Activated T-cell treated with anti-CD3 and anti-CD28 coated beads for 24 hours (primary cell): ENCODE data around the gene CERS5.

Source experiments
- DNase-seq: peaks from one replicate; pipeline ENCODE4 v3.0.0-alpha.2; 2020; ENCODE audit warnings: low read depth

CERS5 gene

DNA sequence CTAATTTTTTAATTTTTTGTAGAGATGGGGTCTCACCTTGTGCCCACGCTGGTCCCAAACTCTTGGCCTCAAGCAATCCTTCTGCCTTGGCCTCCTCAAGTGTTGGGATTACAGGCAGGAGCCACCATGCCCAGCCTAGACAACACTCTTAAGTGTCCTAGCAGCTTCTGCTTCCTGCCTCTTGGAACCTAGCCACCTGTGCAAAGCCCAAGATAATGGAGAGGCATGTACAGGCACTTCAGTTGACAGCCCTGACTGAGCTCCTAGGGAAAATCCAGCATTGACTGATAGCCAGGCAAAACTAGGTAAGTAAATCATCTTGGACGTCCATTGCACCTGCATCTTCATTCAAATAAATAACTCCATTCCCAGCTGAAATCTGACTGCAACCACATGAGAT, 39.6 kb downstream of the CERS5 start:
- no peak for DNase-seq

DNA sequence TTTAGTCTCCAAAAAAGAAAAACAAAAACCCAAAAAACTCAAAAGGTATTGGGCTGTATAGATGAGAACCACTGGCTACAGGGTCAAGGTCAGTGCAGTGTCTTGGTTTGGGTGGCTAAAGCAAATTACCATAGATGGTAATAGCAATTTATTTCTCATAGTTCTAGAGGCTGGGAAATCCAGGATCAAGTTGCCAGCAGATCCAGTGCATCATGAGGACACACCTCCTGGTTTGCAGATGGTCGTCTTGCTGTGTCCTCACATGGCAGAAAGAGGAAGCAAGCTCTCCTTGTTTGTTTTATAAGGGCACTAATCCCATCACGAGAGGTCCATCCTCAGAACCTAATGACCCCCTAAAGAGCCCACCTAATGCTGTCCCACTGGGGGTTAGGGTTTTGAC, 44.0 kb downstream of the CERS5 start:
- DNase-seq = no peak

DNA sequence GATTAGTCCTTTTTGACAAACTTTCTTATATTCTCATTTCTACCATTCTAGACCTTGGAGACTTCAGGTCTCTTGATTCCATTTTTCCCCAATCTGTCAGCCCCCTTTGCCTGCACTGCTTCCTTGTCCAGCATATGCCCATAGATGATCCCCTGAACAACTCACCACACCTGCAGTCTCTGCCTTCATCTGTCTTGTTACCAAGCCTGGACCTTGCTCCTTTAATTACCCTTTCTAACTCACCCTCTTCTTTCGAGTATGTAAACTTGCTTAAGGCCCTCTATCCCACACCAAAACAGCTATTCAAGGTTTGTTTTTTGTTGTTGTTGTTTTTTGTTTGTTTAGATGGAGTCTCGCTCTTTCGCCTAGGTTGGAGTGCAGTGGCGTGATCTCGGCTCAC, 45.5 kb downstream of the CERS5 start:
- no peak for DNase-seq

DNA sequence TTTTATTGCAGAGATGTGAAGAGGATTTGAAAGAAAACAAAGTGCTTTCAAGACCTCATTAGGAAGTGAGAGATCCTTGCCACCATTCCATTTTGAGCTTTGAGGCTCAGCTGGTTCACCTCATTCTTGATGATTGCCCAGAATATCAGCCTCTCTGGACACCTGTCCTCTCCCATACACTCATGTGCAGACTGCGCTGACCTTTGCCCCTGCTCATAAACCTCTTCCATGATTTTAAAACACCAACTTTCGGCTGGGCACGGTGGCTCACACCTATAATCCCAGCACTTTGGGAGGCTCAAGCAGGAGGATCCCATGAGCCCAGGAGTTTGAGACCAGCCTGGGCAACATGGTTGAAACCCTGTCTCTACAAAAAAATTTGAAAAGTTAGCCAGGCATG, 46.2 kb downstream of the CERS5 start:
- no peak for DNase-seq

DNA sequence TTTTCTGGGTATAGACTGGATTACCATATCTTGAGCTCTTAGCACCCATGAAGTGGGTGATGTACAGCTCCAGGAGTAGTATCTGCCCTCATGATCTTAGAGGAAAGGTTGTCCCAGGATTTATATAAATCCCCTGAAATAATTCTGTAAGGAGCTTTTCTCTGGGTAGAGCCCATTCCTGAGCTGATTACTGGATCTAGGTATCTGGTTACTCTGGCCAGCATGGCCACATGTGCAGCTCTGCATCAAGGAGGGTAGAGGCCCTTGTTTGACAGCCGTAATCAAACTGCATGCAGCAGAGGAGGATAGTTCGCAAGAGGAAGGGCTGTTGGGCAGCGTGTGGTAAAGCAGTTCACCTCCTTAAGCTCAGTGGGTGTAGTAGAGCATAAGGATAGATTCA, 46.6 kb downstream of the CERS5 start:
- DNase-seq = no peak

DNA sequence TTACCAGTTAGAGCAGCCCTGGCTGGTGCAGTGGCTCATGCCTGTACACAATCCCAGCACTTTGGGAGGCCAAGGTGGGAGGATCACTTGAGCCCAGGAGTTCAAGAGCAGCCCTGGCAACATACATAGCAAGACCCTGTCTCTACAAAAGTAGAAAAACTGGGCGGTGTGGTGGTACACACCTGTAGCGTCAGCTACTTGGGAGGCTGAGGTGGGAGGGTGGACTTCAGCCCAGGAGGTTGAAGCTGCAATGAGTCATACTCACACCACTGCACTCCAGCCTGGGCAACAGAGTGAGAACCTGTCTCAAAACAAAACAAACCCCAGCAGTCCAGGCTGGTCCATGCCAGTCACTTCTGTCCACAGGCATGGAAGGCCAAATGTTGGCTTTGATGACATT, 47.8 kb downstream of the CERS5 start:
- DNase-seq = no peak

DNA sequence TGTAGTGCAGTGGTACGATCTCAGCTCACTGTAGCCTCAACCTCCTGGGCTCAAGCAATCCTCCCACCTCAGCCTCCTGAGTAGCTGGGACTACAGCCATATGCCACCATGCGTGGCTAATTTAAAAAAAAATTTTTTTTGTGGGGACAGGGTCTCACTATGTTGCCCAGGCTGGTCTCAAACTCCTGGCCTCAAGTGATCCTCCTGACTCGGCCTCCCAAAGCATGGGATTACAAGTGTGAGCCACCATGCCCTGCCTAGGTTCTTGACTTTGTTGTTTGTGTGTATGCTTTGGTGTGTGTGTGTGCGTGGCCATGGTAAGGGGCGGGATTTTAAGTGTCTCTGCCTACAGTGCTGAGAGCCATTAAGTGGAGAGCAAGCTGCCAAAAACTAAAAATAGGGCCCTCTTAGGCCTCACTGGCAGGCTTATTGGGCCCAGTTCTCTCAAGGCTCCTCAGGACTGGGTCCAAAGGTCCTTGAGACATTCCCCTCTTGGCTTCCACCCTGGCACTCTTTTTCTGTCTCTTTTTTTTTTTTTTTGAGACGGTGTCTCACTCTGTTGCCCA, 50.0 kb downstream of the CERS5 start:
- no peak for DNase-seq

DNA sequence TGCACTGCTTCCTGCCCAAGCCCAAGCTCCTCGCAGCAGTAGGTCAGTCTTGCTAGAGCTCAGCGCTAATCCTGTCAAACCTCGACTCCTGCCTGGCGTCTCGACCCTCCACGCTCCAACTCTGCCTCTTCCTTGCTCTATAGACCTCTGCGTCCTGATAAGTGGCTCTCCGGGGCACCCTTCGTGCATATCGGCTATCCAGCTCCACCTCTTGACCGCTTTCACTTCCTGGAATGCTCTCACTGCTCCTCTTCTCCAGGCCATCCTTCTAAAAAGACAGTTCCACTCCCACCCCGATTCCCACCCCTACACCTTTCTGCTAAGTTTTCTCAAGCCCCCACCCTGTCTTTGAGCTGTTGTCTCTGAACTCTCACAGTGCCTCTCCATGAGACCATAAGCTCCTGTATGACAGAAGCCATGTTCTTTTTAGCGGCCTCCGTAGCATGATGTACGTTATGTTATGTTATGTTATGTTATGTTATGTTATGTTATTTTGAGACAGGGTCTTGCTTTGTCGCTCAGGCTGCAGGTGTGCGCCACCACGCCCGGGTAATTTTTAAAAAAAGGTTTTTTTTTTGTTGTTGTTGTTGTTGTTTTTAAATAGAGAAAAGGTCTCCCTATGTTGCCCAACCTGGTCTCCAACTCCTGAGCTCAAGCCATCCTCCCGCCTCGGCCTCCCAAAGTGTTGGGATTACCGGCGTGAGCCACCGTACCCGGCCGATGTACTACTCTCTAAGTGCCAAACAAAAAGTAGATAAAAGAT, 54.5 kb downstream of the CERS5 start:
- no peak for DNase-seq

DNA sequence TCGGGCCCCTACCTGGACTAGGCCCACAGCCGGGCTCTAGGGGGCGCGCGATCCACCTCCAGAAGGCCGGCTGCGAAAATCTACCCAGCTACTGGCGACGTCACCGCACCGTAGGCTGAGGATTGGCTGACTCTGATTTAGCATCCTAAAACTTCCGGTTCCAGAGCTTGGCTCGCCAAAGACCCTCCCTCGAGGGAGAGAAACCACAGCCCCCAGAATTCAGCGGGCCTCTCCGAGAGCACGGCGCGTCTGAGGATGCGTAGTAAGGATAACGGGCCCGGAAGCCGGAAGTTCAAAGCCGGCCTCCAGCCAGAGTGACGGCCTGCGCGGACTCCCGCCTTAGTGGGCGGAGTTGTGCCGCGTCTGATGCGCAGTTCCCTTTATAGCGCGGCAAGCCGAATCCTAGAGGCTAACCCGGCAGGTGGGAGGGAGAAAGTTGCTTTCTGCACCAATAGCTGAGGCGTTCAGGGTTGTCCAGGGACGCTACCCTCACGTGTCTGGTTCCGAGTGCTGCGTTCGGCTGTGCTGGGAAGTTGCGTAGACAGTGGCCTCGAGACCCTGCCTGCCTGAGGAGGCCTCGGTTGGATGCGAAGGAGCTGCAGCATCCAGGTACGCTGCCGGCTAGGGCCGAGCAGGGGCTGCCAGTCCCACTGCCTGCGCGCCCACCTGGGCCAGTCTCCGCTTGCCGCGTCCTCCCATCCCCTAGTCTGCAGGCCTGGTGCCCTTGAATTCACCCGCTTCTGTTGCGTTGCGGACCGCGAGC, 55.3 kb downstream of the CERS5 start, which contains the start of gene COX14:
COX14 (plus strand) TSS at position 544 of the 763 bp plus-strand sequence. CDS start 7,808 bp downstream, outside the sequence.
- DNase-seq = peak; percentile 98

DNA sequence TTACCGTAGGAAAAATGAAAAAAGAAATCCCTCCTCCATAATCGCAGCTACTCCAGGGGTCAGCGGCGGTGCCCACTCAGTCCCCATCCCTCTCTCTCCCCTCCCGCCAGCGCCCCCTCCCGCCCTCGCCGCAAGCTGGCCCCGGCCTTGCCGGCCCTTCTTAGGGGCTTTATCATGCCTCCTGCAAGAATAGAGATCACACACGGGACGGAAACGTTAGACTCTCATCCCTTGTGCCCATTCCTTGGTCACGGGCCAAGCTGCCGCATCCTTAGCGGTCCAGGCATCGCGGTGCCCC, 55.8 kb downstream of the CERS5 start:
- DNase-seq = no peak

DNA sequence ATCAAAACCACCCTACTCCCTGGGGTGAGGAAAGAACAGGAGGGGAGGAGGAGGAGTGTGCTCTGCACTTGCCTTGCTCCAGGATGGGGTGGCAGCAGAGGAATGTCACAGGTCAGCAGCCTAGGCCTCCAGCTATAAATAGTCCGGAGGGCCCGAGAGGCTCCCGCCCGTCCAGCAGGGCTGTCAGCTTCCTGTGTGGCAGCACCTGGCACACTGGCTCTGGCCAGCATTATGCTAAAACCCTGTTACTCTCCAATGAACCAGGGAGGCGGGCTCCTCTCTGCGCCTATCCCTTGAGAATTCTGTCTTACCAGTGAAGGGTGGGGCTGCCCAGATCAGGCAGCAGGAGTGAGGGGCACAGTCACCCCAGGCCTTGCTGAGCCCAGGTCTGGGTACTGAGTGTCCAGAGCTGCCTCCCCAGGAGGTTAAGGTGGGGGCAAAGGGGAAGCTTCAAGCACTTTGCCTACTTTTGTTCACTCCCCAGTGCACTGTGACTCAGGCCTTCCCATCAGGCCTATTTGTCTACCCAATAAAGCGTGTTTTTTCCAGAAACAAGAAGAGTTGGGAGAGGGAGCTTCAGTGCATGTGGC, 56.3 kb downstream of the CERS5 start:
- DNase-seq = no peak

DNA sequence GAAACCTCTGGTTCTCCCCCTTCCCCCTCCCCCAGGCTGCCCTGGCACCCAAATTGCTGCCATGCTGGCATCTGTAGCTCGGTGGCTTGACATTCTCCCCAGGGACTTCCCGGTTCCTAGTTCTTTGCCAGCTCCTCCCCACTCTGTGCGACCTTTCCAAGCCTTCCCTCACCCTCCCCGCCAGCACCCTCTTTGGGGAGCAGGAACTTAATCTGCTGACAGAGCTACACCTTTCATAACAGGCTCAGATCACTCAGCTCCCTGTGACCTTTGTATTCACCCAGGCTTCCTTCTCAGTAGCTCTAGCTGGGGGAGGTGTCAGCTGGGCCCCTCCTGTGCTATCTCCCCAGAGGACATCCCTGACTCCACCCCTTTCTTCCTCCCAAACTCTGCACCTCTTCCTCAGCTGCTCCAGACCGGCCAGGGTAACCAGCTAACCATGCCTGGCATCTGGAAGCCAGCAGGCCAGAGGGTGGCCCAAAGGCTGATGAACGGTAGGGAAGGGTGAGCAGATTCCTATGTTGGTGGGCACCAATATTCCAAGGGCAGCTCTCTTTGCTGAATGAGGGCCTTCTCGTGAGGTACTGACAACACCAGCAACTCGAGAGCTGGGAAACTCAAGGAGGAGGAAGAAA, 56.9 kb downstream of the CERS5 start:
- DNase-seq = no peak

DNA sequence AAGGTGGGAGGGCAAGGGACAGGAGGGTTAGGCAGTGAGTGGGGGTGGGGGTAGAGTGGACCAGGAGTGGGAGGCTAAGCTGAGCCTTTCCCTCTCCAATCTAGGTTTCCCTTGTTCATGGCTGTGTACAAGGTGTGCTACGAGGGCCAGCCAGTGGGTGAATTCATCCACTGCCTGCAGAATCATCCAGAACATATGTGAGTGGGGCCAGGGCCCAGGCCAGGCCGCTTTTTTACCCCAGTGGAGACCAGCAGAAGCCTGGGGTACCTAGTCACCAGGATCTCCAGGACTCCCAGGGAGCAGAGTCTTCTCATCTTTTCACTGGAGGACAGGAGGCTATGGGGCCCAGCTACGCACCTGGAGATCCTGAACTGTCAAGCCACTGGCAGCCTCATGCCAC, 57.9 kb downstream of the CERS5 start:
- no peak for DNase-seq

DNA sequence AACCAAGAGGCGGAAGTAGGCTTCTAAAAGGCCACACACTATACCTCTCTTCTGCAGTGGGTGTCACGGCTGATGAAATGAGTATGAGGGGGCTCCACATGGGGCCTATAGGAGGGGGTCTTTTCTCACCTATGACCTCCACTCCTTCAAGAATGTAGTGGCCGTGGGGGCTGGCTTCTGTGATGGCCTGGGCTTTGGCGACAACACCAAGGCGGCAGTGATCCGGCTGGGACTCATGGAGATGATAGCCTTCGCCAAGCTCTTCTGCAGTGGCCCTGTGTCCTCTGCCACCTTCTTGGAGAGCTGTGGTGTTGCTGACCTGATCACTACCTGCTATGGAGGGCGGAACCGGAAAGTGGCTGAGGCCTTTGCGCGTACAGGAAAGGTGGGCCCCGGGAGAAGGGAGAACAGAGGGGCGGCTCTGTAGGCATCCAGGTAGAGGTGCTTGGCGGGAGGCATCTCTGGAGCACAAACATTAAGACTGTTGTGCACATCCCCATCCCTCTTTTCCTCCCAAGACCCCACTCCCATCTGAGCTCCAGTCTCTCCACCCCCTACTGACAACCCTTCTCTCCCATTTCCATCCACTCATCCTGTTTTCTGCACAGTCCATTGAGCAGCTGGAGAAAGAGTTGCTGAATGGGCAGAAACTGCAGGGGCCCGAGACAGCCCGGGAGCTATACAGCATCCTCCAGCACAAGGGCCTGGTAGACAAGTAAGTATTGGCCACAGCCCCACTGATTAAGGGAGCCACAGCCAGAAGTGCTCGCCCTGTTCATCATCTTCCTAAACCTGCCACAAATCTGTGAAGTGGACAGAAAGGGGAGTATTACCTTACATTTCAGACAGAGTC, 59.5 kb downstream of the CERS5 start:
- no peak for DNase-seq

DNA sequence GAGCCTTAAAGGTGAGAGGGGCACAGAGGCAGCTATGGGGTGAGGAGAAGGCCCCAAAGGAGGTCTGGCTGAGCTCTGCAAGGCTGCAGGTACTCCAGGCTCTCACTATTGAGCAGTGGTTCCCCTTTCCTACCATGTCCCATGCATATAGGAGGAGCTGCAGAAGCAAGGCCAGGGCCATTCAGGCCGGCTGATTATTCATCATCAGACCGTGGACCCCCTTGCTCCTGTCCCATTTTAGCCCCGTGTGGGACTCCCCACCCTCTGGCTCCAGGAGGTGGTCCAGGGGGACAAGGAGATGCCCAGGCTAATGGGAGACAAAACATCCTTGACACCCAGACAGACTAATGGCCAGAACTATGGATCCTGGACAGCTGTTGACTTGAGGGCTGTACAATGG, 60.3 kb downstream of the CERS5 start:
- DNase-seq = no peak

DNA sequence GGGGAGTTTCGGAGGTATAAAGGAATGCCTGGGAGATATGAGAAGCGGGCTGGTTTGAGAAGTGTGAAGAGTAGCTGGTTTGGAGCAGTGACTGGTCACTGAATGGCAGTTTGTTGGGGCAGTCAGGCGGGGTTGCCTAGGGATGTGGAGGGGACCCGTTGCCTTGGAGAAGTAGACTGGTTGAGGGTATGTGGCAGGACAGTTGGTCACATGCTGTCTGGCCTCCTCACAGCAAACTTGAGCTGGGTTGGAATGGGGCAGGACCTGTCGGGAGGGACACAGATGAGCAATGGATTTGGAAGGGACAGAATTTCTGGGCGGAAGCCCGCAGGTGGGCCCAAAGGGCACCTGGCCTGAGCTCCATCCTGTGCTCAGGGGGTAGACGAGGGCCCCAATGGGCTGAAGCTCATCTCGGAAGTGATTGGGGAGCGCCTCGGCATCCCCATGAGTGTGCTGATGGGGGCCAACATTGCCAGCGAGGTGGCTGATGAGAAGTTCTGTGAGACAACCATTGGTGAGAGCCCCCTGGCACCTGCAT, 61.2 kb downstream of the CERS5 start:
- DNase-seq = no peak

DNA sequence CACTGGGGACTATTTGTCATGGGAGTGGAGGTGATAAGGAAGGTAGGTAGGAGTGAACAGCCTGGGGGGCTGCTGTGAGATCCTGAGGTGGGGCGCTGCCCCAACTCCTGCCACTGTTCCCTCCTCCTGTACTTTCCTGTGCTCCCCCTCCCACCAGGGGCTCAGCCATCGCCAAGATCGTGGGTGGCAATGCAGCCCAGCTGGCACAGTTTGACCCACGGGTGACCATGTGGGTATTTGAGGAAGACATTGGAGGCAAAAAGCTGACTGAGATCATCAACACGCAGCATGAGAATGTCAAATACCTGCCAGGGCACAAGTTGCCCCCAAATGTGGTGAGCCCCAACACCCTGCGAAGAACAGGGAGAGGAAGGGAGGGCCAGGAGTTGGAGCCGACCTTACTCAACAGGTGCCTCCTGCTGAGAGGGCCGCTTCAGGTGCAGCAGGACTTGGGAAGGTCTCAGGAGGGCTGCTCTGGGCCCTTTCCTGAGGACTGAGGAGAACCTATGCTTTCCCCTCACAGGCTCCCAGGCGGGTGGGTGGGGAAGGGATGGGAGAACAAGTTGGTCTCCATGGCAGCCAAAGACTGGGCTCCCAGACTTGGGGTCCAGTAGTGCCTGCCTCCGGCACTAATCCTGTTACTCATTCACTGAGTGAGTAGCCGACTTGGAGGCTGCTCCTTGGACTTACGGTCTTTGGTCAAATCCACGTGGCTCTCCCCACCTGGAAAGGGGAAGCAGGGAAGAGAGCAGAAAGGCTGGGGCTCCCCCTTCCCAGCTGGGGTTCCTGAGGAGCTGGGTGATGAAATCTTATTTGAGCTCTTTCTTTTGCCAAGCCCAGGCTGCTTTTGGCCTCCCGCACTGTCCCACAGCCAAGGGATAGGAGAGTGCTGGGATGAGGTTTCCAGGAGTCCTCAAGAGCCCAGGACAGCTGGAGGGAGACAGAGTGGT, 62.5 kb downstream of the CERS5 start:
- no peak for DNase-seq

DNA sequence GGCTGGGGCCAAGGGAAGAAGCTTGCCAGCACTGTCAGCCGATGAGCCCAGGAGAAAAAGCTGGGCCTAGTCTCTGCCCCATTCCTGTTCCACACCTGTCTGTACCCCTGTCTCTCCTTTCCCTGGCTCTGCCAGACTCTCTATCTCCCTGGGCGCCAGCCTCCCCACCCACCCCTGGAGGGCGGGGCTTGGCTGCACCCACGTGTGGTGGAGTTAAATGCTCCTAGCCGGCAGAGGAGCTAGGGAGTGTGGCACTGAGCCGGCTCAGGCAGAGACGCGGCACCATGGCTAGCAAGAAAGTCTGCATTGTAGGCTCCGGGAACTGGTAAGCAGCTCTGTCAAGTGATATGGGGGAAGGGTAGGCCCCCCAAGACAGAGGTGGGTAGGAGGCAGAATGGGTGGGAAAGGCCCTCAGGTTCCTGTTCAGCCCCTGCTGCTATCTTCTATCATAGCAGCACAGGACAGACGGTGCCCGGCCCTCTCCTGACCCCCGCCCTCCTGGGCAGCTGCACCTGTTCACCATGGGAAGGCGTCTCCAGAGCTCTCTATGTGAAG, 63.3 kb downstream of the CERS5 start, which contains the start of gene GPD1:
GPD1 (plus strand) TSS at position 242 of the 555 bp plus-strand sequence; CDS start at position 285, 43 bp downstream.
- peak; percentile 19 for DNase-seq

DNA sequence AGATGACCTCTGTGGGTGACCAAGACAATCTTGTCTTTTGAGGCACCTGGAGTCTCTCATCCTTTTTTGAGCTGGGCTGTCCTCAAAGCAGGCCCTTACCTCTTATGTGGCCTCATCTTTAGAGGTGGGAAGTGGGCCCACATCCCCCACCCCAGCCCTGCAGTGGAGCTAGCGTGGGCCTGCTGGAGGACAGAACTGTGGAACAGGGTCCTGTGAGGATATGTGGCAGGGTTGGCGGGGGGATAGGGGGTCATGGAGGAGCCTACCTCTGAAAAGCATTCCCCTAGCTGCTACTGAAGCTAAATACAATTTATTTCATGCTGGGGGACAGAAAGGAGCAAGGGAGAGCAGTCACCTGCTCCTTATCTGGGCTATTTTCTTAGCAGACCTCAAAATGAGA, 63.8 kb downstream of the CERS5 start:
- no peak for DNase-seq
